GM23338 (cell line): ENCODE results near the gene DOK7. TPM values are rescaled to one million over a fixed set of nuclear protein-coding genes. Genes with fewer than 3 reads are reported as not detected.

ENCODE experiments used
- ATAC-seq: fragments of 200-7000 bp; cut with Tn5 transposase; 3 replicates; pipeline ENCODE4 v1.9.1; 2020
- DNase-seq: peaks from one replicate; pipeline ENCODE4 v3.0.0-alpha.2; 2015; ENCODE audit warnings: low spot score
- H2AFZ ChIP-seq: fragments of 200-600 bp; sonication (generic); 2 replicates; pipeline ENCODE4 v1.8.0; 2016; ENCODE audit warnings: antibody characterized with exemption, mild to moderate bottlenecking, moderate library complexity
- H3F3A ChIP-seq: fragments of 200-600 bp; sonication (generic); replicated peaks from 2 replicates; pipeline ENCODE4 v1.8.0; 2017; ENCODE audit warnings: antibody characterized with exemption, mixed run types, low read depth
- H3K27ac ChIP-seq: fragments of 200-600 bp; sonication (generic); 2 replicates; pipeline ENCODE4 v1.6.1; 2016; ENCODE audit warnings: low read depth
- H3K27me3 ChIP-seq: fragments of 200-600 bp; sonication (generic); 2 replicates; pipeline ENCODE4 v1.8.0; 2016; ENCODE audit warnings: mild to moderate bottlenecking, mixed run types, moderate library complexity; ENCODE audit not compliant: insufficient read depth
- H3K36me3 ChIP-seq: fragments of 200-600 bp; sonication (generic); 2 replicates; pipeline ENCODE4 v1.8.0; 2016; ENCODE audit warnings: mild to moderate bottlenecking; ENCODE audit not compliant: insufficient read depth
- H3K4me1 ChIP-seq: fragments of 200-600 bp; sonication (generic); 2 replicates; pipeline ENCODE4 v1.8.0; 2016; ENCODE audit warnings: mild to moderate bottlenecking, moderate library complexity; ENCODE audit not compliant: insufficient read depth
- H3K4me2 ChIP-seq: fragments of 200-600 bp; sonication (generic); 2 replicates; pipeline ENCODE4 v1.7.1; 2017; ENCODE audit warnings: mixed run types
- H3K4me3 ChIP-seq: fragments of 200-600 bp; sonication (generic); 2 replicates; pipeline ENCODE4 v1.6.1; 2016; ENCODE audit warnings: mixed run types
- H3K79me2 ChIP-seq: fragments of 200-600 bp; sonication (generic); replicated peaks from 2 replicates; pipeline ENCODE4 v1.8.0; 2017; ENCODE audit warnings: mild to moderate bottlenecking; ENCODE audit not compliant: insufficient read depth
- H3K9me2 ChIP-seq: fragments of 200-600 bp; sonication (generic); 2 replicates; pipeline ENCODE4 v1.8.0; 2017; ENCODE audit not compliant: insufficient read depth
- H4K20me1 ChIP-seq: fragments of 200-600 bp; sonication (generic); replicated peaks from 2 replicates; pipeline ENCODE4 v1.8.0; 2017; ENCODE audit warnings: mild to moderate bottlenecking; ENCODE audit not compliant: insufficient read depth
- H3K27ac Mint-ChIP-seq: 2 replicates; pipeline ENCODE4 v1.8.0; 2020; ENCODE audit warnings: inconsistent platforms, mild to moderate bottlenecking, moderate library complexity, mixed read lengths
- H3K27me3 Mint-ChIP-seq: 3 replicates; pipeline ENCODE4 v1.8.0; 2022; ENCODE audit warnings: low read depth, mild to moderate bottlenecking, moderate library complexity, mixed read lengths, inconsistent platforms; ENCODE audit not compliant: insufficient read depth, poor library complexity
- H3K36me3 Mint-ChIP-seq: 3 replicates; pipeline ENCODE4 v1.8.0; 2021; ENCODE audit warnings: low read depth, mild to moderate bottlenecking, inconsistent platforms, moderate library complexity, mixed read lengths
- H3K4me1 Mint-ChIP-seq: 3 replicates; pipeline ENCODE4 v1.8.0; 2020; ENCODE audit warnings: mild to moderate bottlenecking, inconsistent platforms, mixed read lengths
- H3K4me3 Mint-ChIP-seq: 3 replicates; pipeline ENCODE4 v1.8.0; 2021; ENCODE audit warnings: moderate library complexity, mild to moderate bottlenecking, inconsistent platforms, mixed read lengths
- H3K9me3 Mint-ChIP-seq: 3 replicates; pipeline ENCODE4 v1.8.0; 2020; ENCODE audit warnings: moderate library complexity, mild to moderate bottlenecking, inconsistent platforms, mixed read lengths
- ETS1 ChIP-seq: IDR thresholded peaks from 2 replicates; pipeline ENCODE4 v1.6.1; 2016; ENCODE audit warnings: antibody characterized with exemption
- EZH2phosphoT487 ChIP-seq: fragments of 200-600 bp; sonication (generic); IDR thresholded peaks from one replicate; pipeline ENCODE4 v1.8.1; 2018; ENCODE audit warnings: antibody characterized with exemption; ENCODE audit not compliant: unreplicated experiment
- JUNB ChIP-seq: IDR thresholded peaks from one replicate; pipeline ENCODE4 v1.6.1; 2016; ENCODE audit warnings: antibody characterized with exemption; ENCODE audit not compliant: unreplicated experiment
- NANOG ChIP-seq: IDR thresholded peaks from 2 replicates; pipeline ENCODE4 v1.6.1; 2016; ENCODE audit warnings: antibody characterized with exemption, borderline replicate concordance
- POLR2AphosphoS5 ChIP-seq: IDR thresholded peaks from 2 replicates; pipeline ENCODE4 v1.6.1; 2016; ENCODE audit warnings: antibody characterized with exemption, low read depth
- ZNF462 ChIP-seq: fragments of 250-450 bp; sonication (Bioruptor Pico); IDR thresholded peaks from 2 replicates; pipeline ENCODE4 v1.5.0; 2020; ENCODE audit warnings: mild to moderate bottlenecking, moderate library complexity
- polyA plus RNA-seq: library from polyadenylated mRNA; unstranded; fragments of >200 nt; fragmentation: Nextera tagmentation; extraction: Ambion mirVana; gene quantifications from 2 replicates; pipeline ENCODE4 v1.2.1, GENCODE V29; 2016
- total RNA-seq: library from RNA; depleted of rRNA; stranded (reverse); fragments of >200 nt; shearing (Covaris generic); gene quantifications from 2 replicates; pipeline ENCODE4 v1.2.3, GENCODE V29; 2014

Gene DOK7
- total and polyA plus RNA-seq, 2 experiments from 2014 or later: 0.34 to 0.52 TPM

- Mint-ChIP-seq H3K27ac (no peak overlapping the region), H3K27me3 (peaks cover 7% of the 10 kb centered on the region), H3K4me3 (no peak overlapping the region), H3K9me3 (0 out of 3 replicates have a peak, but pooled peaks cover 3% of the 10 kb centered on the region), H3K36me3 (peaks cover 77% of the 10 kb centered on the region), H3K4me1 (peaks cover 6% of the 10 kb centered on the region; the same call in 2 of the 3 replicates)
- TF ChIP-seq JUNB (no peak), EZH2phosphoT487 (no peak), NANOG (no peak), POLR2AphosphoS5 (no peak), ZNF462 (CRISPR knock-in tag) (no peak), ETS1 (no peak)
- Histone ChIP-seq H3K36me3 (peaks cover 22% of the 10 kb centered on the region; the same call in 1 of the 2 replicates), H3K79me2 (peaks cover under 1% of the 10 kb centered on the region; the same call in 1 of the 2 replicates), H3K4me2 (no peak overlapping the region), H3K4me1 (no peaks in the 10 kb centered on the region), H4K20me1 (peaks cover 15% of the 10 kb centered on the region; the same call in 1 of the 2 replicates), H3K27me3 (no peaks in the 10 kb centered on the region), H3K4me3 (no peak overlapping the region), H3K27ac (no peak overlapping the region), H3F3A (0 out of 2 replicates have a peak, but pooled peaks cover 2% of the 10 kb centered on the region), H3K9me2 (no peaks in the 10 kb centered on the region), H2AFZ (no peak overlapping the region)
- no peak for ATAC-seq
- DNase-seq: no peak
Measured at GRCh38 chr4:3512279-3512678, 49.2 kb downstream of the DOK7 start.
